Epithelial cell of proximal tubule (primary cell): ENCODE results near the gene DPYSL3. TPM values are rescaled to one million over a fixed set of nuclear protein-coding genes. Genes with fewer than 3 reads are reported as not detected.
A peak's percentile ranks its signal among the peaks of the same experiment; 100 is the strongest.

Experiments
- DNase-seq: peaks from one replicate; pipeline ENCODE4 v3.0.0-alpha.2; 2011; ENCODE audit warnings: low read depth
- H3K4me3 ChIP-seq: 2 replicates; pipeline ENCODE4 v1.5.1; 2011; ENCODE audit warnings: low read depth, mild to moderate bottlenecking, low read length
- CTCF ChIP-seq: conservative IDR thresholded peaks from 2 replicates; pipeline ENCODE4 v1.5.1; 2012; ENCODE audit warnings: low read depth, mild to moderate bottlenecking, low read length
- total RNA-seq: library from RNA; depleted of rRNA; stranded (reverse); fragments of >200 nt; gene quantifications from 2 replicates; pipeline ENCODE4 v1.2.3, GENCODE V29; 2015

Gene DPYSL3
- total RNA-seq, 1 donor from 2014 or later = 38.3 TPM

- no peak overlapping the region for H3K4me3 ChIP-seq
- no peak for TF ChIP-seq CTCF
- DNase-seq = no peak
Measured at GRCh38 chr5:147398860-147399259, 111.0 kb downstream of the DPYSL3 start.

- TF ChIP-seq CTCF = peak; percentile 26
- H3K4me3 ChIP-seq = no peak overlapping the region
- DNase-seq = no peak
Measured at GRCh38 chr5:147397616-147398015, 112.3 kb downstream of the DPYSL3 start.

- DNase-seq = no peak
- TF ChIP-seq CTCF = no peak
- no peak overlapping the region for H3K4me3 ChIP-seq
Measured at GRCh38 chr5:147396070-147396823, 113.6 kb downstream of the DPYSL3 start.

- H3K4me3 ChIP-seq = no peak overlapping the region
- peak; percentile 44 for TF ChIP-seq CTCF
- DNase-seq = no peak
Measured at GRCh38 chr5:147393874-147394672, 115.8 kb downstream of the DPYSL3 start.

GRCh38 chr5:147391781-147392180 lies 118.1 kb downstream of the DPYSL3 start:
- H3K4me3 ChIP-seq = no peak overlapping the region
- TF ChIP-seq CTCF = peak; percentile 68
- DNase-seq = peak; percentile 76

GRCh38 chr5:147390654-147391225 lies 119.1 kb downstream of the DPYSL3 start:
- no peak for DNase-seq
- no peak overlapping the region for H3K4me3 ChIP-seq
- no peak for TF ChIP-seq CTCF
